ENCODE measurements around the gene RAB32.
"Not testable (repeated sequence)": the region's sequence is repeated elsewhere in the genome, so short reads cannot be mapped to it uniquely, and the experiment has no call there.

The RAB32 gene

GRCh38 chr6:146543211-146543939, at the start of gene RAB32:
Gene RAB32 (plus strand): TSS chr6:146543833. CDS start chr6:146543872, 39 bp downstream.
- DNase-seq = peak; percentile 17

- no peak for DNase-seq
Measured at GRCh38 chr6:146498309-146498708, 45.3 kb upstream of the RAB32 start.

GRCh38 chr6:146503096-146503495, 40.5 kb upstream of the RAB32 start:
- DNase-seq = no peak

- no peak for DNase-seq
Measured at GRCh38 chr6:146515212-146515611, 28.4 kb upstream of the RAB32 start.

GRCh38 chr6:146526192-146526591, 17.4 kb upstream of the RAB32 start:
- no peak for DNase-seq

- no peak for DNase-seq
Measured at GRCh38 chr6:146532702-146533101, 10.9 kb upstream of the RAB32 start.

- DNase-seq = no peak
Measured at GRCh38 chr6:146542881-146543210, 787 bp upstream of the RAB32 start.

- no peak for DNase-seq
Measured at GRCh38 chr6:146543940-146544615, 445 bp downstream of the RAB32 start.

GRCh38 chr6:146544616-146545182, 1.1 kb downstream of the RAB32 start:
- DNase-seq = no peak

GRCh38 chr6:146545581-146545980, 1.9 kb downstream of the RAB32 start:
- DNase-seq = no peak

GRCh38 chr6:146546443-146547043, 2.9 kb downstream of the RAB32 start:
- DNase-seq = no peak

- DNase-seq = no peak
Measured at GRCh38 chr6:146547889-146548288, 4.3 kb downstream of the RAB32 start.

GRCh38 chr6:146548898-146549374, 5.3 kb downstream of the RAB32 start:
- no peak for DNase-seq

GRCh38 chr6:146550911-146551310, 7.3 kb downstream of the RAB32 start:
- DNase-seq = no peak

GRCh38 chr6:146551545-146551944, 7.9 kb downstream of the RAB32 start:
- no peak for DNase-seq

- DNase-seq = no peak
Measured at GRCh38 chr6:146553377-146554135, 9.9 kb downstream of the RAB32 start.

- no peak for DNase-seq
Measured at GRCh38 chr6:146560607-146561006, 17.0 kb downstream of the RAB32 start.

GRCh38 chr6:146566661-146567060, 23.0 kb downstream of the RAB32 start:
- not testable (repeated sequence) for DNase-seq

GRCh38 chr6:146568619-146569018, 25.0 kb downstream of the RAB32 start:
- not testable (repeated sequence) for DNase-seq

GRCh38 chr6:146574211-146574610, 30.6 kb downstream of the RAB32 start:
- no peak for DNase-seq

- no peak for DNase-seq
Measured at GRCh38 chr6:146578054-146578453, 34.4 kb downstream of the RAB32 start.

- no peak for DNase-seq
Measured at GRCh38 chr6:146581968-146582367, 38.3 kb downstream of the RAB32 start.

- DNase-seq = no peak
Measured at GRCh38 chr6:146582857-146583256, 39.2 kb downstream of the RAB32 start.

Measured in CD4-positive, alpha-beta T cell treated with Interleukin-10 for 1 hour (primary cell).